Uterus (tissue), 4 donors: ENCODE measurements around the gene B3GNT9. TPM values are rescaled to one million over a fixed set of nuclear protein-coding genes. Genes with fewer than 3 reads are reported as not detected.
A peak's percentile ranks its signal among the peaks of the same experiment; 100 is the strongest.

Experiments used
- DNase-seq, 2 donors: peaks; one replicate each; pipeline ENCODE4 v3.0.0-alpha.2; 2019 to 2020
- H3K27ac ChIP-seq, 2 donors: fragments of 200-600 bp; sonication (generic); 1 replicate in 1 of 2; 2 replicates in 1 of 2; pipeline ENCODE4 v1.5.1; 2016 to 2018
- H3K27me3 ChIP-seq, 2 donors: fragments of 200-600 bp; sonication (generic); one replicate each; pipeline ENCODE4 v1.5.1; 2018 to 2019; ENCODE audit warnings: control low read depth in 1 of 2
- H3K36me3 ChIP-seq, 2 donors: fragments of 200-600 bp; sonication (generic); one replicate each; pipeline ENCODE4 v1.5.1; 2019; ENCODE audit warnings: control low read depth in 1 of 2
- H3K4me1 ChIP-seq, 2 donors: fragments of 200-600 bp; sonication (generic); one replicate each; pipeline ENCODE4 v1.5.1; 2018 to 2019; ENCODE audit warnings: control low read depth in 1 of 2
- H3K4me3 ChIP-seq, 2 donors: fragments of 200-600 bp; sonication (generic); 1 replicate in 1 of 2; 2 replicates in 1 of 2; pipeline ENCODE4 v1.5.1; 2018 to 2019; ENCODE audit warnings: mild to moderate bottlenecking in 1 of 2
- H3K9me3 ChIP-seq, 2 donors: fragments of 200-600 bp; sonication (generic); one replicate each; pipeline ENCODE4 v1.5.1; 2019; ENCODE audit warnings: control low read depth in 1 of 2
- CTCF ChIP-seq, 4 experiments: fragments of 200-600 bp in 2 of 4; fragments of 450-650 bp in 2 of 4; sonication (generic) in 2 of 4; IDR thresholded peaks; one replicate each; pipeline ENCODE4 v1.5.1; 2016 to 2019; ENCODE audit warnings: antibody characterized with exemption in 4 of 4, mild to moderate bottlenecking in 2 of 4, moderate library complexity in 1 of 4
- POLR2A ChIP-seq, 2 donors: fragments of 450-650 bp; IDR thresholded peaks; one replicate each; pipeline ENCODE4 v1.6.1; 2016; ENCODE audit warnings: antibody characterized with exemption in 2 of 2, mild to moderate bottlenecking in 1 of 2, moderate library complexity in 1 of 2
- intact Hi-C: fragments of 100-400 bp; cut with DNase I; formaldehyde crosslinking; loops from one replicate; pipeline ENCODE4 v1.15.1; 2023; ENCODE audit warnings: low total_unique reads
- total RNA-seq, 4 donors: library from RNA; depleted of rRNA in 3 of 4; stranded (reverse); fragments of >200 nt in 3 of 4; gene quantifications; one replicate each; pipeline versions ENCODE4 v1.1.0 to v1.2.4, GENCODE V29; 2014 to 2023
- donor health status: DM: yes; HTN: yes; CAD: no.

Gene B3GNT9
- total RNA-seq, 4 donors from 2014 or later: 2.4 to 40.1 (median 15.1) TPM

GRCh38 chr16:67156143-67156844 is 5.5 kb upstream of the B3GNT9 start:
- Histone ChIP-seq H3K27ac (no peak overlapping the region), H3K36me3 (no peaks in the 10 kb centered on the region), H3K27me3 (no peaks in the 10 kb centered on the region), H3K9me3 (no peaks in the 10 kb centered on the region), H3K4me1 (peaks cover 0 to 16% of the 10 kb centered on the region in 2 donors), H3K4me3 (no peak overlapping the region)
- no peak for DNase-seq
- intact Hi-C loops: loop anchor here (5.0 kb wide), 1 partner anchor 179 kb away; no protein-coding TSS in a partner anchor
- TF ChIP-seq POLR2A (IDR thresholded peaks at IDR 0.05) (no peak), CTCF (IDR thresholded peaks at IDR 0.05) (no peak)

GRCh38 chr16:67155295-67156142 is 4.7 kb upstream of the B3GNT9 start:
- TF ChIP-seq CTCF (IDR thresholded peaks at IDR 0.05): peak; percentile 80 to 99 (median 98)
- no peak for TF ChIP-seq POLR2A (IDR thresholded peaks at IDR 0.05)
- intact Hi-C loops: loop anchor here (5.0 kb wide), 1 partner anchor 178 kb away; no protein-coding TSS in a partner anchor
- no peak overlapping the region for H3K4me3 ChIP-seq
- H3K36me3 ChIP-seq: no peaks in the 10 kb centered on the region
- H3K4me1 ChIP-seq: peaks cover 0 to 14% of the 10 kb centered on the region in 2 donors
- DNase-seq: peak in 1 of 2 donors; percentile 78
- no peak overlapping the region for H3K27ac ChIP-seq
- H3K27me3 ChIP-seq: no peaks in the 10 kb centered on the region
- no peaks in the 10 kb centered on the region for H3K9me3 ChIP-seq

- Histone ChIP-seq H3K36me3 (no peaks in the 10 kb centered on the region), H3K4me3 (no peak overlapping the region), H3K4me1 (peaks cover 0 to 17% of the 10 kb centered on the region in 2 donors), H3K9me3 (no peaks in the 10 kb centered on the region), H3K27me3 (no peaks in the 10 kb centered on the region), H3K27ac (no peak overlapping the region)
- intact Hi-C loops: loop anchor here (5.0 kb wide), 1 partner anchor 177 kb away; no protein-coding TSS in a partner anchor
- TF ChIP-seq CTCF (IDR thresholded peaks at IDR 0.05): no peak
- TF ChIP-seq POLR2A (IDR thresholded peaks at IDR 0.05): no peak
- DNase-seq: no peak
These were observed 3.9 kb upstream of the B3GNT9 start for GRCh38 chr16:67154578-67155294.

GRCh38 chr16:67151431-67152097 is 766 bp upstream of the B3GNT9 start:
- H3K27ac ChIP-seq: peak overlapping the region; percentile 77 to 80
- no peaks in the 10 kb centered on the region for H3K9me3 ChIP-seq
- peak overlapping the region; percentile 60 to 75 for H3K4me3 ChIP-seq
- H3K4me1 ChIP-seq: peaks cover 0 to 9% of the 10 kb centered on the region in 2 donors
- TF ChIP-seq CTCF (IDR thresholded peaks at IDR 0.05) (no peak), POLR2A (IDR thresholded peaks at IDR 0.05) (no peak)
- no peak for DNase-seq
- H3K36me3 ChIP-seq: no peaks in the 10 kb centered on the region
- intact Hi-C loops: no loop called here
- no peaks in the 10 kb centered on the region for H3K27me3 ChIP-seq
